GM21381 (cell line): ENCODE results near the gene CCDC80.
"Not testable (repeated sequence)": the region's sequence is repeated elsewhere in the genome, so short reads cannot be mapped to it uniquely, and the experiment has no call there.

Experiments
- ATAC-seq: cut with Tn5 transposase; IDR thresholded peaks from one replicate; pipeline ENCODE4 v1.9.1; 2021; ENCODE audit warnings: mild to moderate bottlenecking, moderate library complexity; ENCODE audit not compliant: unreplicated experiment

CCDC80 gene

GRCh38 chr3:112640930-112641801 is at the start of gene CCDC80:
TSS of gene CCDC80 (minus strand) at chr3:112641143. CDS start at chr3:112639905, 1,238 bp downstream.
- no peak for ATAC-seq

GRCh38 chr3:112689989-112690388 is 49.0 kb upstream of the CCDC80 start:
- ATAC-seq, result no peak

- ATAC-seq, result no peak
Observed at GRCh38 chr3:112689385-112689784, 48.4 kb upstream of the CCDC80 start.

- ATAC-seq, result no peak
Observed at GRCh38 chr3:112688819-112689218, 47.9 kb upstream of the CCDC80 start.

- ATAC-seq, result no peak
Observed at GRCh38 chr3:112688085-112688769, 47.3 kb upstream of the CCDC80 start.

GRCh38 chr3:112687616-112688015 is 46.7 kb upstream of the CCDC80 start:
- ATAC-seq, result no peak

- no peak for ATAC-seq
Observed at GRCh38 chr3:112687211-112687610, 46.3 kb upstream of the CCDC80 start.

- ATAC-seq, result no peak
Observed at GRCh38 chr3:112685956-112686799, 45.2 kb upstream of the CCDC80 start.

GRCh38 chr3:112685420-112685819 is 44.5 kb upstream of the CCDC80 start:
- ATAC-seq, result no peak

- ATAC-seq, result no peak
Observed at GRCh38 chr3:112682361-112682760, 41.4 kb upstream of the CCDC80 start.

GRCh38 chr3:112681822-112682325 is 40.9 kb upstream of the CCDC80 start:
- no peak for ATAC-seq

- peak; percentile 99 for ATAC-seq
Observed at GRCh38 chr3:112676659-112677234, 35.8 kb upstream of the CCDC80 start.

GRCh38 chr3:112675943-112676535 is 35.1 kb upstream of the CCDC80 start:
- ATAC-seq, result no peak

GRCh38 chr3:112675349-112675748 is 34.4 kb upstream of the CCDC80 start:
- no peak for ATAC-seq

- no peak for ATAC-seq
Observed at GRCh38 chr3:112672716-112673541, 32.0 kb upstream of the CCDC80 start.

- no peak for ATAC-seq
Observed at GRCh38 chr3:112671930-112672715, 31.2 kb upstream of the CCDC80 start.

GRCh38 chr3:112670824-112671223 is 29.9 kb upstream of the CCDC80 start:
- ATAC-seq, result no peak

- ATAC-seq, result no peak
Observed at GRCh38 chr3:112667599-112667998, 26.7 kb upstream of the CCDC80 start.

GRCh38 chr3:112665009-112665408 is 24.1 kb upstream of the CCDC80 start:
- not testable (repeated sequence) for ATAC-seq
